Panc1 (cell line): ENCODE results near the gene EFNA5. TPM values are rescaled to one million over a fixed set of nuclear protein-coding genes. Genes with fewer than 3 reads are reported as not detected.

Source experiments
- ATAC-seq: fragments of 200-7000 bp; cut with Tn5 transposase; 2 replicates; pipeline ENCODE4 v1.9.1; 2020; ENCODE audit warnings: mild to moderate bottlenecking, moderate library complexity
- BruUV-seq: library from RNA; stranded (reverse); fragments of 400-500 nt; replicated peaks from 2 replicates; lab custom pipeline; 2021; lab: Mats Ljungman, UMichigan
- CTCF ChIA-PET: fragments of 300-600 bp; sonication (Branson Sonifier 250); formaldehyde crosslinking; loops from one replicate; lab custom pipeline; 2022; ENCODE audit warnings: antibody characterized with exemption; lab: Charles Lee
- POLR2A ChIA-PET: fragments of 300-600 bp; sonication (Branson Sonifier 250); formaldehyde crosslinking; loops from one replicate; lab custom pipeline; 2022; ENCODE audit warnings: antibody characterized with exemption; lab: Charles Lee
- DNase-seq: peaks from one replicate; pipeline ENCODE4 v3.0.0-alpha.2; 2010; ENCODE audit warnings: low read depth, low spot score
- H3K27ac ChIP-seq: 2 replicates; pipeline ENCODE4 v1.5.1; 2011; ENCODE audit warnings: mild to moderate bottlenecking, low read length, inconsistent platforms
- H3K27me3 ChIP-seq: fragments of 200-500 bp; sonication (Bioruptor generic); 2 replicates; pipeline ENCODE4 v1.6.0; 2014; ENCODE audit warnings: low read length, inconsistent platforms; ENCODE audit not compliant: control insufficient read depth, insufficient read depth
- H3K36me3 ChIP-seq: fragments of 200-500 bp; sonication (Bioruptor generic); 2 replicates; pipeline ENCODE4 v1.5.1; 2014; ENCODE audit warnings: inconsistent platforms, mild to moderate bottlenecking, low read length, moderate library complexity; ENCODE audit not compliant: control insufficient read depth, insufficient read depth
- H3K4me1 ChIP-seq: 2 replicates; pipeline ENCODE4 v1.5.1; 2011; ENCODE audit warnings: inconsistent platforms, mild to moderate bottlenecking, low read length, moderate library complexity; ENCODE audit not compliant: control insufficient read depth, insufficient read depth
- H3K4me3 ChIP-seq, 2 experiments: 2 replicates each; pipeline ENCODE4 v1.5.1; 2011 to 2012; ENCODE audit warnings: low read depth in 2 of 2, low read length in 2 of 2, mild to moderate bottlenecking in 2 of 2, inconsistent platforms in 1 of 2, moderate library complexity in 1 of 2
- H3K9me3 ChIP-seq: fragments of 200-500 bp; sonication (Bioruptor generic); 2 replicates; pipeline ENCODE4 v1.5.1; 2014; ENCODE audit warnings: low read depth, mild to moderate bottlenecking, inconsistent platforms, low read length, moderate library complexity; ENCODE audit not compliant: control insufficient read depth, insufficient read depth
- CTCF ChIP-seq: fragments of 450-650 bp; IDR thresholded peaks from 2 replicates; pipeline ENCODE4 v1.5.1; 2017; ENCODE audit warnings: mild to moderate bottlenecking
- POLR2AphosphoS5 ChIP-seq: IDR thresholded peaks from 2 replicates; pipeline ENCODE4 v1.6.1; 2012; ENCODE audit warnings: mild to moderate bottlenecking, low read depth, low read length, moderate library complexity
- REST ChIP-seq, 2 experiments: IDR thresholded peaks; 2 replicates each; pipeline ENCODE4 v1.6.1; 2011 to 2012; ENCODE audit warnings: low read depth in 2 of 2, control low read depth in 1 of 2, low read length in 1 of 2, mild to moderate bottlenecking in 1 of 2, moderate library complexity in 1 of 2; ENCODE audit not compliant: insufficient read depth in 1 of 2
- SIN3A ChIP-seq: IDR thresholded peaks from 2 replicates; pipeline ENCODE4 v1.6.1; 2012; ENCODE audit warnings: low read depth, mild to moderate bottlenecking, low read length, moderate library complexity, borderline replicate concordance; ENCODE audit not compliant: insufficient read depth
- TCF7L2 ChIP-seq: IDR thresholded peaks from 2 replicates; pipeline ENCODE4 v1.6.1; 2011; ENCODE audit warnings: mild to moderate bottlenecking, low read depth, low read length, inconsistent platforms
- in situ Hi-C: cut with HindIII; loops from 2 replicates; pipeline ENCODE4 v1.10.0; 2016; ENCODE audit warnings: low sequenced_read_pairs, low pct_unique_long_range_greater_than_20kb
- intact Hi-C: fragments of 100-400 bp; cut with micrococcal nuclease; formaldehyde crosslinking; loops from one replicate; pipeline ENCODE4 v1.10.0; 2022; ENCODE audit not compliant: unreplicated experiment
- total RNA-seq: library from RNA; stranded (reverse); gene quantifications from one replicate; pipeline ENCODE4 v1.2.1, GENCODE V29; 2021; ENCODE audit not compliant: unreplicated experiment

EFNA5 gene
- total RNA-seq, 1 experiment from 2014 or later: 30.5 TPM

- ATAC-seq: no peak
- no peak overlapping the region for H3K27ac ChIP-seq
- TF ChIP-seq REST (IDR thresholded peaks at IDR 0.05; ENCODE audit: insufficient read depth in 1 of 2, low read depth in 2 of 2, low read length in 1 of 2): no peak
- TF ChIP-seq TCF7L2: no peak
- no peak for TF ChIP-seq SIN3A
- TF ChIP-seq CTCF: no peak
- TF ChIP-seq POLR2AphosphoS5: no peak
- DNase-seq: no peak
- H3K4me1 ChIP-seq: no peaks in the 10 kb centered on the region; the same call in 1 of the 2 replicates
- intact Hi-C loops (no loop called here), in situ Hi-C loops (no loop called here)
- H3K27me3 ChIP-seq: no peaks in the 10 kb centered on the region
- ChIA-PET CTCF (no interaction called here), POLR2A (interaction anchor here (0.6 kb wide), 1 partner anchor 45 kb away, joined by 3 read pairs; no protein-coding TSS in a partner anchor)
- H3K9me3 ChIP-seq: no peaks in the 10 kb centered on the region
- H3K36me3 ChIP-seq: no peaks in the 10 kb centered on the region
- no peak overlapping the region for H3K4me3 ChIP-seq
- no TSS peak for BruUV-seq
Measured at GRCh38 chr5:107592515-107592914, 78.2 kb downstream of the EFNA5 start.

- Histone ChIP-seq H3K27ac (no peak overlapping the region), H3K27me3 (no peaks in the 10 kb centered on the region), H3K9me3 (no peaks in the 10 kb centered on the region), H3K4me1 (no peaks in the 10 kb centered on the region; the same call in 1 of the 2 replicates), H3K4me3 (no peak overlapping the region), H3K36me3 (no peaks in the 10 kb centered on the region)
- ATAC-seq (no peak), DNase-seq (no peak)
- CTCF ChIA-PET: no interaction called here
- BruUV-seq: no TSS peak
- POLR2A ChIA-PET: interaction anchor here (0.7 kb wide), 1 partner anchor 494 kb away, joined by 7 read pairs; no protein-coding TSS in a partner anchor
- intact Hi-C loops: no loop called here
- TF ChIP-seq POLR2AphosphoS5 (no peak), TCF7L2 (no peak), SIN3A (no peak), REST (IDR thresholded peaks at IDR 0.05; ENCODE audit: insufficient read depth in 1 of 2, low read depth in 2 of 2, low read length in 1 of 2) (no peak), CTCF (no peak)
- in situ Hi-C loops: no loop called here
Measured at GRCh38 chr5:107590686-107591085, 80.1 kb downstream of the EFNA5 start.
